Activated CD4-positive, alpha-beta T cell treated with anti-CD3 and anti-CD28 coated beads for 1 hour (primary cell): ENCODE measurements around the gene MTHFD2.
A peak's percentile ranks its signal among the peaks of the same experiment; 100 is the strongest.
"Not testable (repeated sequence)": the region's sequence is repeated elsewhere in the genome, so short reads cannot be mapped to it uniquely, and the experiment has no call there.

Experiments used
- DNase-seq: peaks from one replicate; pipeline ENCODE4 v3.0.0-alpha.2; 2020

The MTHFD2 gene

GRCh38 chr2:74198461-74199274, at the start of gene MTHFD2:
Gene MTHFD2, plus strand, starts transcription at chr2:74198615. Its CDS starts 27 bp downstream, at chr2:74198642.
- peak; percentile 84 for DNase-seq

GRCh38 chr2:74149247-74149525, 49.2 kb upstream of the MTHFD2 start:
- no peak for DNase-seq

DNA sequence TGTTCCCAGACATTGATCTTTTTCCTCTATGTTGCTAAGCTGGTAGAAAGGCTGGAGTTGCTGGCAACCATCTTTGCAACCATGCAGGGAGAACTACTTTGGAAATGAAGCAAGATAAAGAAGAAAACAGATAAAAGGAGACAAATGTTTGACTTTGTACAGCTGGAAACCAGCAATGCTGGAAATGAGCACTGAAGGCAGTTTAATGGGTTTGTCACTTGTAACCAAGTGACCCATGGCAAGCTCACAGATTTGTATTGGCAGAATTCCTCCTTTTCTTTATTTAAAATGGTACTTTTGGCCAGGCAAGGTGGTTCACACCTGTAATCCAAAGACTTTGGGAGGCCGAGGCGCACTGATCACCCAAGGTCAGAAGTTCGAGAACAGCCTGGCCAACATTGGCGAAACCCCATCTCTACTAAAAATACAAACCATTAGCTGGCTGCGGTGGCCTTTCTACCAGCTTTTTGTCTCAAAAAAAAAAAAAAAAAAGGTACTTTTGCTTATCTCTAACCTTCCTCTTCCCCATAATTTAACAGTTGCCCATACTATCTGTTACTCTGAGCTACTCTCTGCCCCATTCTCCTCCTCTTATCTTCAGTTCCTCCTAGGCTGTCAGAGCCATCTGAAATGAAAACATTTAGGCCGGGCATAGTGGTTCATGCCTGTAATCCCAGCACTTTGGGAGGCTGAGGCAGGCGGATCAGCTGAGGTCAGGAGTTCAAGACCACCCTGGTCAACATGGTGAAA, 48.7 kb upstream of the MTHFD2 start:
- no peak for DNase-seq

DNA sequence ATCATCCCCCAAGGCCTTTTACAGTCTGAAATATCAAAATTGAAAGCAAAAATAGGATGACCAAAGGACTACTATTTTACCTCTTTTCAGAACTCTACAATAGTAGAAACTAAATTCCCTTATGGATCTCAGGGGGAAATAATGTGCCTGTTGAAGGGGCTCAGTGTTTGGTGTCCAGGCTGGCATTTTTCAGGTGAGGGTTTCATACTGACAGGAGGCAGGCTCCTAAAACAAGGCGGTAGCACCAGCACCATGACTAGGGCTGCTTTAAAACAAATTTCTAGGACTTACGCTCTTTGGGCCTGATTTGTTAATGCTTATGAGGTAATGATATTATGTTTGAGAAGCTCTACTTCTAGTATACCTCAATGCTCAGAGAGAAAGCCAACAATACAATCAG, 45.5 kb upstream of the MTHFD2 start:
- no peak for DNase-seq

DNA sequence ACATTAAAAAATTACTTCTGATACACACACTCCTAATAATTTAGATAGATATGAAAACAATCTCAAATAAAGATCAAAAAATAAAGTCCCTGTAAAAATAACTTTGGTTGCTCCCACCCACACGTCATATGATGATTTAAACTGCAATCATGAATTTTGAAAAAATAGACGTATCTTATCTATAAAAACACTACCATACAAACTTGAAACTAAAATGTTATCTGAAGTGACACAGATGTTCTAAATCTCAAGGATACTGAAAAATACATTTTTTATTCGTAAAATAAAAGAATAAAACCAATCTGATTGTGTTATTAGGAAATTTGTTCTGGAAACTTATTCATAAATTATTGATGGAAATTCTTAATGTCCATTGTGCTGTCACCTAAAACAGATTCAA, 42.6 kb upstream of the MTHFD2 start:
- DNase-seq, result no peak

DNA sequence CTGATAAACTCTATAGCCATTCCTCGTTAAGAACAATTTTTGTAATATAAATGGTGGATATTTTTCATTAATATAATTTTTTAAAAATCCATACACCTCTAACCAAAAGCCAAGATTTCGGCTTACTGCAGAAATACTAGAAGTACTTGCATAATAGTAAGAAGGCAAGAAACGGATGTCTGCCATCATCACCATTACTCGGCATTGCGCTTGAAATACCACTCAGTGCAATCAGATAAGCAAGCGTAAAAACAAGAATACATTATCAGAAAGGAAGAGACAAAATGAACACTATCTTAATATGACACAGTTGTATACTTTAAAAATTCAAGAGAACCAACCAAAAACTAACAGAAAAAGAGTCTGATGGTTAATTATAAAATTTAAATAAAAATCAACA, 35.5 kb upstream of the MTHFD2 start:
- DNase-seq, result no peak

DNA sequence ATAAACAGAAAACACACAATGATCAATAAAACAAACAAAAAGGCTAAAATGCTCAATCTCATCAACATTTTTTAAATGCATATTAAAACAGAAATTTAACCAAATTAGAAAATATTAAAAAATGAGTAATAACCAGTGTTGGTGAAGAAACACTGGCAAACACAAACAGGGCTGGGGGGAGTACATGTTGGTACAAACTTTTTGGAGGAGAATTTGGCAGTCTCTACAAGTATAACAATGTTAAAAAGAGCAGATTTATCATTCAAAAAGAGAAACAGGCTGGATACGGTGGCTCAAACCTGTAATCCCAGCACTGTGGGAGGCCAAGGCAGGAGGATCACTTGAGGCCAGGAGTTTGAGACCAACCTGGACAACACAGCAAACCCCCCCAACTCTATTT, 33.7 kb upstream of the MTHFD2 start:
- DNase-seq, result no peak

- no peak for DNase-seq
Observed at GRCh38 chr2:74168739-74169138, 29.7 kb upstream of the MTHFD2 start.

DNA sequence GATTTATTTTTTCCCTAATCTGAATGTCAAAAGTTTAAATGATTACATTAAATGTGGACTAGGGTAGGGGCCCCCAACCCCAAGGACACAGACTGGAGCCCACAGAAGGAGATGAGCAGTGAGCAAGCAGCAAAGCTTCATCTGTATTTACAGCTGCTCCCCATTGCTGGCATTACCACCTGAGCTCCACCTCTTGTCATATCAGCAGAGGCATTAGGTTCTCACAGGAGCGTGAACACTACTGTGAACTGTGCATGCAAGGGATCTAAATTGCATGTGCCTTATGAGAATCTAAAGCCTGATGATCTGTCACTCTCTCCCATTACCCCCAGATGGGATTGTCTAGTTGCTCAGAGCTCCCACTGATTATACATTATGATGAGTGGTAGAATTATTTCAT, 23.5 kb upstream of the MTHFD2 start:
- DNase-seq, result no peak

- no peak for DNase-seq
Observed at GRCh38 chr2:74177696-74178095, 20.7 kb upstream of the MTHFD2 start.

GRCh38 chr2:74178211-74179062, 20.0 kb upstream of the MTHFD2 start, which contains the start of gene MOB1A:
Gene MOB1A, minus strand, starts transcription at chr2:74178879. Its CDS starts 205 bp downstream, at chr2:74178674.
- peak; percentile 95 for DNase-seq

GRCh38 chr2:74179063-74179865, 19.2 kb upstream of the MTHFD2 start:
- no peak for DNase-seq

- no peak for DNase-seq
Observed at GRCh38 chr2:74181739-74182138, 16.7 kb upstream of the MTHFD2 start.

- DNase-seq, result no peak
Observed at GRCh38 chr2:74183878-74184277, 14.5 kb upstream of the MTHFD2 start.

DNA sequence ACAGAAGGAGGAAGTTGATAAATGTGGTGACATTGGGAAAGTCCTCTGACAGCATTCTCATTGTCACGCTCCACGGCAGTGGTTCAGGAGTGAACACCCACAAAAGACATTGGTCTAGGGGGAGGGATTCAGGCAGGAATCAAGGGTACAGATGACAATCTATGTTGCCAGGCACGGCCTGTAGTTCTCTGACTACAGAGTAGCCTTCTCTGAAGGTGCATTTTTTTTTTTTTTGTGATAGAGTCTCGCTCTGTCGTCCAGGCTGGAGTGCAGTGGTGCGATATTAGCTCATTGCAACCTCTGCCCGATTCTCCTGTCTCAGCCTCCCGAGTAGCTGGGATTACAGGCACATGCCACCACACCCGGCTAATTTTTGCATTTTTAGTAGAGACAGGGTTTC, 12.4 kb upstream of the MTHFD2 start:
- no peak for DNase-seq

DNA sequence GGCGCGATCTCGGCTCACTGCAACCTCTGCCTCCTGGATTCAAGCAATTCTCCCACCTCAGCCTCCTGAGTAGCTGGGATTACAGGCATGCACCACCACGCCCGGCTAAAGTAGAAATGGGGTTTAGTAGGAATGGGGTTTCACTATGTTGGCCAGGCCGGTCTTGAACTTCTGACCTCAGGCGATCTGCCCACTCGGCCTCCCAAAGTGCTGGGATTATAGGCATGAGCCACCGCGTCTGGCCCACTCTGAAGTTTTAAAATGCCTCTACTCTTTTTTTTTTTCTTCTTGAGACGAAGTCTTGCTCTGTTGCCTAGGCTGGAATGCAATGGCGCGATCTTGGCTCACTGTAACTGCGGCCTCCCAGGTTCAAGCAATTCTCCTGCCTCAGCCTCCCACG, 11.7 kb upstream of the MTHFD2 start:
- DNase-seq, result not testable (repeated sequence)

DNA sequence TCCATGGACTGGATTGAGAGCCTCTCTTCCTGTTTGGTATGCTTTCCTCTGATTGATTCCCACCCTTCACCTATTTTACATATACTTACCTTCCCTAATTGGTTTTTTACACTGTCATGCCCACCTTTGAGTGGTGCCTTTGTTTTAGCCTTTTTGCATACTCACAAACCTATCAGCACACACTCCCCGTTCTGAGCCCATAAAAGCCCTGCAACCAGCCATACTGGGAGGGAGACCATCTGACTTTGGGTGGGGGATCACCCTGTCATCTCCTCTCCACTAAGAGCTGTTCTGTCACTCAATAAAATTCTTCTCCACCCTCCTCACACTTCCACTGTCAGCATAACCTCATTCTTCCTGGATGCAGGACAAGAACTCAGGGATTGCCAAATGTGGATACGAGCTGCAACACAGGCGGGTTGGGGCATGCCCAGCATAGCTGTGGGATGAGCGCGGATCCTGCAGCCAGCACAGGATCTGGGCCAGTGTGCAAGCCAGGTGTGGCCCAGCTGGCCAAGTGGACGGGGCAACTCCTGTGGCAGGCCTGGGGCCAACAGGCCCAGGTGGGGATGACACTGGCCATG, 10.3 kb upstream of the MTHFD2 start:
- no peak for DNase-seq

- DNase-seq, result no peak
Observed at GRCh38 chr2:74188696-74189095, 9.7 kb upstream of the MTHFD2 start.

DNA sequence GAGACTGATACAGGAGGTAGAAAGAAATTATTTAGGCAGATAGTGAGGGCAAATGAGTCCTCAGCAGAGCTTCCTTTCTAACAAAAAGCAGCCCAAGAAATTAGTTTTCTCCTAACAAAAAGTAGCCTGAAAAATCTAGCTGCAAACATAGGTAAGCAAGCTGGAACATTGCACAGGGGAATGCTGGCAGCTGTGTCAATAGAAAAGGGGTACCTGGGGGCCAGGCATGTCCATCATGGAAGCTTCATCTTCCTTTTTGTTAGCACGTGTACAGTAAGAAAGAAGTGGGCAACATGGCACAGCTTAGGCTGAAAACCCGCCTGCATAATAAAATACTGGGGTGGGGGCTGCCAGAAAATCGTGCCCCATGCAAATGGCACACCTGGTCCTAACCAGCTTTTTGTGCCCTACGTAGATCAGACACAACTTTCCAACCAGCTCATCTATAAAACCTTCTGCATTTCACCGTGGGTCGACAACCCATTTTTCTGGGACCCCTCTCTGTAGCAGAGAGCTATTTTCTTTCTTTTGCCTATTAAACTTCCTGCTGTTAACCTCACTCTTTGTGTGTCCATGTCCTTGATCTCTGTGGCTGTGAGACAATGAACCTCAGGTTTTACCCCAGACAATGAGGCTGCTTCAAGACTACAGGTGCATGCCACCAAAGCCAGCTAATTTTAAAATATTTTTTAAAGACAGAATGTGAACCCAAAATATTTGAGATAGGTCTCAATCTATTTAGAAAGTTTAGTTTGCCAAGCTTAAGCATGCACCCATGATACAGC, 6.6 kb upstream of the MTHFD2 start:
- DNase-seq, result no peak

DNA sequence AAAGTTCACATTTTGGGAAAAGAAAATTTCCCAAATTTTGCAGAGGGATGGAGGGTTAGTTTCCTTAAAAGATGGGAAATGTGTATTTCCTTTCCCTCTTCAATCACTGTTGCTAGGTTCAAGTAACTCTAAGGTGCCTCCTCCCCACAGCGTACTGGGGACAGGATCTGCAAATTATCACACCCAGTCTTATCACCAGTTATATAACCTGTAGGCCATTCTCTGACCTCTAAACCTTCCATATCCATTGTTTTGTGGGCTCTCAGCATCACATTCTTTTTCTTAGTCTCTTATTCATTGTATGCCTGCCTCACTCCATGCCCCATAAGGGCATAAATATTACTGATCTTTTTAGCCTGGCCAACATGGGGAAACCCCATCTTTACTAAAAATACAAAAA, 3.6 kb upstream of the MTHFD2 start:
- no peak for DNase-seq

GRCh38 chr2:74197049-74197448, 1.4 kb upstream of the MTHFD2 start:
- DNase-seq, result no peak
